Measurements from ENCODE around the gene MYL10.

GRCh38 chr7:101605611-101606497 lies 23.2 kb downstream of the MYL10 start:
- TF ChIP-seq, protein P1, sequence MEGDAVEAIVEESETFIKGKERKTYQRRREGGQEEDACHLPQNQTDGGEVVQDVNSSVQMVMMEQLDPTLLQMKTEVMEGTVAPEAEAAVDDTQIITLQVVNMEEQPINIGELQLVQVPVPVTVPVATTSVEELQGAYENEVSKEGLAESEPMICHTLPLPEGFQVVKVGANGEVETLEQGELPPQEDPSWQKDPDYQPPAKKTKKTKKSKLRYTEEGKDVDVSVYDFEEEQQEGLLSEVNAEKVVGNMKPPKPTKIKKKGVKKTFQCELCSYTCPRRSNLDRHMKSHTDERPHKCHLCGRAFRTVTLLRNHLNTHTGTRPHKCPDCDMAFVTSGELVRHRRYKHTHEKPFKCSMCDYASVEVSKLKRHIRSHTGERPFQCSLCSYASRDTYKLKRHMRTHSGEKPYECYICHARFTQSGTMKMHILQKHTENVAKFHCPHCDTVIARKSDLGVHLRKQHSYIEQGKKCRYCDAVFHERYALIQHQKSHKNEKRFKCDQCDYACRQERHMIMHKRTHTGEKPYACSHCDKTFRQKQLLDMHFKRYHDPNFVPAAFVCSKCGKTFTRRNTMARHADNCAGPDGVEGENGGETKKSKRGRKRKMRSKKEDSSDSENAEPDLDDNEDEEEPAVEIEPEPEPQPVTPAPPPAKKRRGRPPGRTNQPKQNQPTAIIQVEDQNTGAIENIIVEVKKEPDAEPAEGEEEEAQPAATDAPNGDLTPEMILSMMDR (IDR thresholded peaks at IDR 0.05): no peak
- TF ChIP-seq EP300 (IDR thresholded peaks at IDR 0.05) (no peak), POLR2A (IDR thresholded peaks at IDR 0.05; ENCODE audit: low read depth) (no peak)
